Stimulated activated CD8-positive, alpha-beta memory T cell treated with anti-CD3 and anti-CD28 coated beads, Interleukin-12 subunit alpha, Interleukin-12 subunit beta, amount 100 ng/mL, for 4 hours (primary cell): ENCODE results near the gene SND1.
"Not testable (repeated sequence)": the region's sequence is repeated elsewhere in the genome, so short reads cannot be mapped to it uniquely, and the experiment has no call there.

Experiments
- DNase-seq: peaks from one replicate; pipeline ENCODE4 v3.0.0-alpha.2; 2020; ENCODE audit warnings: low read depth

Gene SND1

GRCh38 chr7:128100225-128100948 is 448.4 kb downstream of the SND1 start:
- DNase-seq, result no peak

GRCh38 chr7:128100949-128101713 is 449.1 kb downstream of the SND1 start:
- DNase-seq, result no peak

DNA sequence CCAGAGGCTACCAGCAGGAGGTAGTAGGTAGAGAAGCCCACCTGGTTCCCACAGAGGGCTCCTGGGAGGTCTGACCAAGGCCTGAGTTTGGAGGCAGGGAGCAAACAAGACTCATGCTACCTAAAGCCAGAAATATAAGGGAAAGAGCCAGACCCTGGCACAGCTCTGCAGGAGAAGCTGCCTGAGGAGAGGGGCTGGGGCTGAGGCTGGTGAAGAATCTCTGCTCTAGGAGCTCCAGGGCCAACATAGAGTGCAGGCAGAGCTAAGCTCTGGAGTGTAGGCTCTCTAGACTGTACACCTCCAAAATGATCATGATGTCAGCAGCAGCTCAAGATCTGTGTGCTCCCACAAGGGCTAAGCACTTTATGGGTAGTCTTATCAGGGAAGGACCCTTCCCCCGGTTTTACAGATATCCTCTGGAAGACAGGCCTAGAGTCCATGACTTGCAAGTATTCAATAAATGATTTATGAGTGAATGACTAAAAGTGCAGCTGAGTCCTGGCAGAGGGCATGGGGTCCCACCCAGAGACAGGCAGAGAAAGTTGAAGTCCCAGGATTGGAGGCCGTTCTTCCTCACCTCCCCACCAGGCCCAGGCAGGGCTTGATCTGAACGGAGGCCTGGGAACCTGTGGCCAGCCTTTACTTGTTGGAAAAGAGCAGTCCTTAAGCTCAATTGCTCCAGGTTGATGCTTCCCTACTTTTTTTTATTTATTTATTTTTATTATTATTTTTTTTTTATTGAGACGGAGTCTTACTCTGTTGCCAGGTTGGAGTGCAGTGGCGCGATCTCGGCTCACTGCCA is 450.7 kb downstream of the SND1 start:
- no peak for DNase-seq

GRCh38 chr7:128103498-128104107 is 451.6 kb downstream of the SND1 start:
- no peak for DNase-seq

DNA sequence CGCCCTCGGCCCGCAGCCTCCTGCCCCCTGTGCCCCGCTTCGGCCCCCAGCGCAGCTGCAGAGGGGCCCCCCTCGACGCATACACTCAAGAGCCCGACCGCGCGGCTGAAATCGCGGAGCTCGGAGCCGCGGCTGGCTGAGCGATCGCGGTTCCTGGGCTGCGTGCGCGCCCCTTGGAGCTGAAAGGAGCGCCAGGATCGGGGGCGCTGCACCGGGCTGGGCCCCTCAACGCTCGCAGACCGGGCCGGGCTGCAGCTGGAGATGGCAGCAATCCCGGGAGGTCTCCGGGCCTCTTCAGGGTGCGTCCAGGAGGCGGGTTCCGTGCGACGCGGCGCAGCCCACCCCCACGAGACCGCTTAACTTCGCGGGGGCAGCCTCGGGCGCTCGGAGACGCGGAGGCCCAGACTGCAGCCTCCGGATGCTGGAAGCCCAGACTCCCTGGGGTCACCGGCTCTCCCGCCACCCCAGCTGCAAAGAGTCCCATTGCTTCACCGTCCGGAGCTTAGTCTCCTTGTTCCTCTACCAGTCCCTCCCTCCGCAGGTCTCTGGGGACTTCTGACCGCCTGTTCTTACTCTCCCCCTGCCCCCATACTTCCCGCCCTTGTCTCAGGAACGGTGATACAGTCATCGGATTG is 452.2 kb downstream of the SND1 start:
- DNase-seq, result no peak

DNA sequence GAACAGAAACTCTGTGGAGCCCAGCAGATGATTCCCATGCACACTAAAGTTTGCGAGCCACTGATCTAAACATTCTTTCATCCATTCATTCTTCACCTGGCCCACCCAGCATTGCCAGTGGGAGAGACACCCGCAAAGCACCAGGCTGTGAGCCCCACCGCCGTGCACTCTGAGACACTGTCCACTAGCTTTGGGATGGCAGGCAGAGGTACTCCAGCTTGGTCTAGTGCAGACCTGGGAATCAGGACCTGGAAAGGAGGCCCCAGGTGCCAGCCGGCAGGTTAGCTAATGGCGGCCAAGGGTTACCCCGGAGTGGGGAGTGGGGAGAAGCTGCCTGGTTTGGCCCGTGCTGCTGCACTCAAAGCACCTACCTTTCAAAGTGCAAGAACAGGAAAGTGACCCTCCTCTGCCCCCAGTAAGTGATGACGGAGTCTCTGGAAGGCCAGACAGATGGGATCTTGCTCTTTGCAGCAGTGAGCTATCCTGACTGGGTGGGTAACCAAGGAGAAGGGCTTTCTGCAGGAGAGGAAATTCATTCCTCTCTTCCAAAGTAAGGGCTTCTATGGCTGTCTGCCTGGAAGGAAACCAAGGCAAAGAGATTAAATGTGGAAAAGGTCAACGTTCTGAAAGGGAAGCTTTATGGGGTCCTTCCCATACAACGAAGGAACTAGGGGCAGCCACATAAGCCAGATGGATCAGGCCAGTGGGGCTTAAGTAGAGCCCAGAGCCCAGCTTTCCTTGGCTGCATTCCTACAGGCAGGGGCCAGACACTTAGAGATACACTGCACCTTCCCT is 453.4 kb downstream of the SND1 start:
- no peak for DNase-seq

DNA sequence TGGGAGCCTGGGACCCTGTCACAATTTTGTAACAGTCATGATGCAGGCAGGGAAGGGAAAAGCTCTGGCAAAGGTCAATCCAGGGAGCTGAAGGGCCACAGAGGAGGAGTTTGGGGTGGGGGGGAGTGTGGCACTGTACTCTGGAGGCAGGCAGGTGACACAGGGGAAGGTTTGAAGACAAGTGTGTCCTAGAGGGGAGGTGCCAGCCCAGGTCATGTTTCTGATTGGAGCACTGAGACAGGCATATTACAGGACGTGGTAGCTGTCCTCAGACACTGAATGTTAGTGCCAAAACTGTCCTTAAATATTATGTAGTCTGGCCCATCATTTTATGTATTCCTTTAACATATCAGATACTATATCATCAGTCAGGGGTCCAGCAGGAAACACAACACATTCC is 454.8 kb downstream of the SND1 start:
- no peak for DNase-seq

DNA sequence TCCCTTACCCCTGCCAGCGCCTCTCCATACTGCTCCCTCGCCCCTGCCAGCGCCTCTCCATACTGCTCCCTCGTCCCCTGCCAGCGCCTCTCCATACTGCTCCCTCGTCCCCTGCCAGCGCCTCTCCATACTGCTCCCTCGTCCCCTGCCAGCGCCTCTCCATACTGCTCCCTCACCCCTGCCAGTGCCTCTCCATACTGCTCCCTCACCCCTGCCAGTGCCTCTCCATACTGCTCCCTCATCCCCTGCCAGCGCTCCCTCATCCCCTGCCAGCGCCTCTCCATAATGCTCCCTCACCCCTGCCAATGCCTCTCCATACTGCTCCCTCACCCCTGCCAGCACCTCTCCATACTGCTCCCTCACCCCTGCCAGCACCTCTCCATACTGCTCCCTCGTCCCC is 455.5 kb downstream of the SND1 start:
- not testable (repeated sequence) for DNase-seq

DNA sequence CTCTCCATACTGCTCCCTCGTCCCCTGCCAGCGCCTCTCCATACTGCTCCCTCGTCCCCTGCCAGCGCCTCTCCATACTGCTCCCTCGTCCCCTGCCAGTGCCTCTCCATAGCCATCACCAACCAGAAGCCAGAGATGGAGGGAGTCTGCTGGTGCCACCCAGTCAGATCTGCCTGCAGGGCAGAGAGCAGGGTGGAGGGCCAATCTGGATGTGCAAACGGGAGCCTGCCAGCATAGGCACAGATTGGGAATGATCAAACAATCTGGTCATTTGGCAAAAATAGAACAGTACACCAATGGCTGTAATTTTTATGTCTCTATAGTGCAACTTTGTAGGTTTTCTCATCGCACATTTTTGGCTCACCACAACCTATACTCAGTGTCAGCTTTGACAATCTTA is 456.1 kb downstream of the SND1 start:
- DNase-seq, result no peak

DNA sequence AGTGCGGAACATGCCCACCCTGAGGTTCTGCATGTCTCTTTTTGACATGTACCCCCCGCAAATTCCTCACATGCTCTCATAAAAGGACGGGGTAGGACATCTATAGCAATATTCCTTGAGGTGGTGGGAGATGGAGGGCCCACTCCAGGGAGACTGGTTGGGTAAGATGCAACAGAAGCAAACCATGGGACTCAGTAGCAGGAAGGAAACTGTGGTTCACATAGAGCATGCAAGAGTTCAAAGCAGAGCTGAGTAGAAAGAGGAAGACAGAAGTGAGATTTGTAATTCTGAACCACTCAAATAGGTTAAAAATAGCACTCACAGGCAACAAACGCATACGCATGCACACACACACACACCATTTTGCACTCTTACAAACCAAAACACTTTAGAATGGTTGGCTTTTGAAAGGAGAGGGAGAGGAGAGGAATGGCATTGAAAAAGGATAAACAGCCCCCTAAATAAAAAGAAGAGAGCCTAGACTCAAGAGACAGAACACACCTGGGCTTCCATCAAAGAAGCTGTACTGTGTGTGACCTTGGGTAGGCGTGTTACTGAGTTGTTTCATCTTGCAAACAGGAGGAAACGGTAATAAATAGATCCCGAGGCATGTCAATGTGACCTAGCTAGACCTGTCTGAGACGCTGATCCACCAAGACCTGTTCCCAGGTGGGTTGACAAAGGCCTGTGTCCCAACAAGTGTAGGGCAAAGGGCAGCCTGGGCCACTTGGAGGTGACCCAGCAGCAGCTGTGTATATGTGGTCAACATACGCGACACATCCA is 456.8 kb downstream of the SND1 start:
- no peak for DNase-seq

DNA sequence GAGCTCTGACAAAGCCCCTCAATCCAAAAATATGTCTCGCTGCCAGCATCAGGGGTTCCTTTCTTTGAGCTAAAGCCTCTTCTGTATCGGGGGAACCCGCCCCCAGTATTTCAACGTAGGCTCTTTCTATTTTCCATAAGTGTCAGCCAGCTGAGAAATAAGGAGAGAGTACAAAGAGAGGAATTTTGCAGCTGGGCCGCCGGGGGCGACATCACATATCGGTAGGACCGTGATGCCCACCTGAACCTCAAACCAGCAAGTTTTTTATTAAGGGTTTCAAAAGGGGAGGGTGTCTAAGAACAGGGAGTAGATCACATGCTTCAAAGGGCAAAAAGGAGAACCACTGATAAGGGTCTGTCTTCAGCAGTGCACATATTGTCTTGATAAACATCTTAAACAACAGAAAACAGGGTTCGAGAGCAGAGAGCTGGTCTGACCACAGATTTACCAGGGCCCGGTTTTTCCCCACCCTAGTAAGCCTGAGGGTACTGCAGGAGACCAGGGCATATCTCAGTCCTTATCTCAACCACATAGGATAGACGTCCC is 457.5 kb downstream of the SND1 start:
- not testable (repeated sequence) for DNase-seq

GRCh38 chr7:128110641-128111364 is 458.8 kb downstream of the SND1 start:
- no peak for DNase-seq

GRCh38 chr7:128112018-128112780 is 460.2 kb downstream of the SND1 start:
- no peak for DNase-seq

- no peak for DNase-seq
Measured at GRCh38 chr7:128112781-128113221, 460.8 kb downstream of the SND1 start.

- no peak for DNase-seq
Measured at GRCh38 chr7:128113839-128114238, 461.8 kb downstream of the SND1 start.

DNA sequence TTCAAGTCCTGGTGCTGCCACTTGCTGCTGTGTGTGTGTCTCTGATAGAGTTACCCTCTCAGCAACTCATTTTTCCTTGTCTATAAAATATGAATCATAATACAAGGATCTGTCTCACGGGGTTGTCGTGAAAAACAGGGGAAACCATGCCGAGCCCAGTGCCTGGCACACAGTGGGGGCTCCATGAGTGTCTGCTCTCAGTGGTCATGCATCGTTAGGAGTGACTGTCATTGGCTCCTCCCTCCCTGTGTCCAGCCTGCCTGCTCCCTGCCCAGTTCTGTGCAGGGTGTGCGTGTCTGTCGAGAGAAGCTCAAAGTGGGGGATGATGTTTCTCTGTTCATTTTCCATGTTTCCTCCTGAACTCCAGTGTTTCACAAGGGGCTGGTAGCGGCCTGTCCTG is 462.8 kb downstream of the SND1 start:
- no peak for DNase-seq

DNA sequence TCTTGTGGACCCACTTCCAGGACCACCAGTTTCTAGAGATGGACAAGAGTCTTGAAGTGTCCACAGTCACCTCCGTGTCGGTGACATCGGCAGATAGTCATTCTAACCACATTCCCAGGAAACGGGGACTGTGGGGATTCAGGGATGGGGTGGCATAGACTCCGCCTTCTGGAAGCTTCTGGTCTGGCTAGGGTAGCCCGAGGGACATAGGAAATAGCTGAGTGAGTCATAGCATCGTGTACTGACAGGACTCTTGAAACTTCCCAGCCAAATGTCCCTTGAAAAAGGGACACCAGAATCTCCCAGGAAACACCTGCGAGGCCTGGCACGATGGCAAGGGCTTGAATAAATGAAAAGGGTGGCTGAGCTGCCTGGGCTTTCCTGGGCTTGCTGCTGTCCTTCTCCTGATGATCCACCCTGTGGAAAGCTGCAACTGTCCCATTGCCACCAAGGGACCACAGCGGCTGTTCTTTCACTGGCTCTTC is 463.4 kb downstream of the SND1 start:
- DNase-seq, result no peak
